Lung (tissue), 12 donors: ENCODE results near the gene GUCY2D. TPM values are rescaled to one million over a fixed set of nuclear protein-coding genes. Genes with fewer than 3 reads are reported as not detected.

Source experiments
- ATAC-seq: fragments of 200-7000 bp; cut with Tn5 transposase; one replicate; pipeline ENCODE4 v1.9.1; 2020; ENCODE audit warnings: moderate number of reproducible peaks; ENCODE audit not compliant: insufficient read depth, low FRiP score
- DNase-seq, 3 donors: peaks; one replicate each; pipeline ENCODE4 v3.0.0-alpha.2; 2013 to 2017
- H3K27ac ChIP-seq, 2 donors: one replicate each; pipeline ENCODE4 v1.5.1; 2013; ENCODE audit warnings: mild to moderate bottlenecking in 2 of 2, moderate library complexity in 2 of 2, control low read depth in 1 of 2, inconsistent platforms in 1 of 2, low read depth in 1 of 2, low read length in 1 of 2
- H3K27me3 ChIP-seq, 3 donors: one replicate each; pipeline ENCODE4 v1.5.1; 2013; ENCODE audit warnings: low read length in 2 of 3; ENCODE audit not compliant: control insufficient read depth in 3 of 3, insufficient read depth in 3 of 3
- H3K36me3 ChIP-seq, 4 donors: one replicate each; pipeline ENCODE4 v1.5.1; 2013; ENCODE audit warnings: low read length in 4 of 4, mild to moderate bottlenecking in 1 of 4, moderate library complexity in 1 of 4; ENCODE audit not compliant: control insufficient read depth in 4 of 4, insufficient read depth in 4 of 4
- H3K4me1 ChIP-seq, 5 donors: one replicate each; pipeline ENCODE4 v1.5.1; 2013; ENCODE audit warnings: low read length in 5 of 5, mild to moderate bottlenecking in 2 of 5, moderate library complexity in 1 of 5; ENCODE audit not compliant: control insufficient read depth in 5 of 5, insufficient read depth in 5 of 5
- H3K4me3 ChIP-seq: one replicate; pipeline ENCODE4 v1.5.1; 2013; ENCODE audit warnings: mild to moderate bottlenecking, control low read depth, moderate library complexity
- H3K9ac ChIP-seq, 2 donors: one replicate each; pipeline ENCODE4 v1.5.1; 2013; ENCODE audit warnings: low read length in 2 of 2, control low read depth in 1 of 2; ENCODE audit not compliant: insufficient read depth in 1 of 2
- H3K9me3 ChIP-seq, 4 donors: one replicate each; pipeline ENCODE4 v1.5.1; 2013; ENCODE audit warnings: low read length in 3 of 4, mild to moderate bottlenecking in 1 of 4, moderate library complexity in 1 of 4; ENCODE audit not compliant: control insufficient read depth in 4 of 4, insufficient read depth in 3 of 4
- WGBS, 2 donors: extraction: QIAGEN DNeasy Blood & Tissue Kit; methylation state at CpG; one replicate each; pipeline ENCODE4 v1.1.7; 2013; 5-methylcytosine and 5-hydroxymethylcytosine counted together
- polyA plus RNA-seq, 2 donors: library from polyadenylated mRNA; stranded (reverse); fragments of 200-250 nt; gene quantifications; one replicate each; pipeline ENCODE4 v1.2.1, GENCODE V29; 2013
- total RNA-seq, 2 donors: library from RNA; depleted of rRNA in 1 of 2; stranded (reverse); fragments of >200 nt in 1 of 2; gene quantifications; one replicate each; pipeline ENCODE4 v1.2.1, GENCODE V29; 2014 to 2021
- TF ChIP-seq, protein P1 (sequence below): IDR thresholded peaks from 2 replicates; pipeline ENCODE4 v1.5.1; 2012; ENCODE audit warnings: mild to moderate bottlenecking; ENCODE audit errors: control extremely low read depth, extremely low read depth
- donor health status: control.
- donor health status: control.
- donor health status: Bipolar disorder and iron deficiency.
- donor health status: healthy.
- donor health status: DM: yes; HTN: yes; CAD: no.

GUCY2D gene
- total and polyA plus RNA-seq, 4 donors, result 0.20 to 1.8 (median 0.39) TPM

DNA sequence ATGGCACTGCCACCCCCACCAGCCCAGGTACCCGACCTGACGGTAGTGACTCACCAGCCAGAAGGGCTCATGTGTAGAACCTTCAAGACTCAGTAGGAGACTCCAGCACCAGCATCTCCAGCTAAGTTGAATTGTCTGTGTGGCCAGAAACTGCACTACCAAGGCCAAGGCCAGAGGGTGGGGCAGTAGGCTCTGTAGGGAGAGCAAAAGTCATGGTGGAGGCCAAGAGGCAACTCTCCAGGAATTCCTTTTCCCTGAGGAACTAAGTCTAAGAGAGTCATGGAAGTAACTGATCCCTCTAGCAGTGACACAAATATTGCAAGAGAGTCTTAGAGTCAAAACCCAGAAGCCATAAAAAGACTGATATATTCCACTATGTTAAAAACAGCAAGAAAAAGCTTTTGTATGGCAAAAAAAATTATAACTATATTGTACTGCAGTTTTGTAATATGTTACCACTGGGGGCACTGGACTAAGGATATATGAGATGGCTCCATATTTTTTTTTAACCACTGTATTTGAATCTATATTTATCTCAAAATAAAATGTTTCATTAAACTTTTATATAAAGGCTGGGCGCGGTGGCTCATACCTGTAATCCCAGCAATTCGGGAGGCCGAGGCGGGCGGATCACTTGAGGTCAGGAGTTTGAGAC lies 30.2 kb upstream of the GUCY2D start:
- 94 to 98% methylated on average over 8 of the region's 8 CpGs for WGBS, 2 donors
- no peak overlapping the region for H3K27ac ChIP-seq
- H3K36me3 ChIP-seq, result no peaks in the 10 kb centered on the region
- H3K4me3 ChIP-seq, result no peak overlapping the region
- peaks cover 0 to 9% (median 4%) of the 10 kb centered on the region in 4 donors for H3K9me3 ChIP-seq
- TF ChIP-seq, protein P1, sequence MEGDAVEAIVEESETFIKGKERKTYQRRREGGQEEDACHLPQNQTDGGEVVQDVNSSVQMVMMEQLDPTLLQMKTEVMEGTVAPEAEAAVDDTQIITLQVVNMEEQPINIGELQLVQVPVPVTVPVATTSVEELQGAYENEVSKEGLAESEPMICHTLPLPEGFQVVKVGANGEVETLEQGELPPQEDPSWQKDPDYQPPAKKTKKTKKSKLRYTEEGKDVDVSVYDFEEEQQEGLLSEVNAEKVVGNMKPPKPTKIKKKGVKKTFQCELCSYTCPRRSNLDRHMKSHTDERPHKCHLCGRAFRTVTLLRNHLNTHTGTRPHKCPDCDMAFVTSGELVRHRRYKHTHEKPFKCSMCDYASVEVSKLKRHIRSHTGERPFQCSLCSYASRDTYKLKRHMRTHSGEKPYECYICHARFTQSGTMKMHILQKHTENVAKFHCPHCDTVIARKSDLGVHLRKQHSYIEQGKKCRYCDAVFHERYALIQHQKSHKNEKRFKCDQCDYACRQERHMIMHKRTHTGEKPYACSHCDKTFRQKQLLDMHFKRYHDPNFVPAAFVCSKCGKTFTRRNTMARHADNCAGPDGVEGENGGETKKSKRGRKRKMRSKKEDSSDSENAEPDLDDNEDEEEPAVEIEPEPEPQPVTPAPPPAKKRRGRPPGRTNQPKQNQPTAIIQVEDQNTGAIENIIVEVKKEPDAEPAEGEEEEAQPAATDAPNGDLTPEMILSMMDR, result no peak
- H3K9ac ChIP-seq, result no peak overlapping the region
- ATAC-seq, result no peak
- no peaks in the 10 kb centered on the region for H3K27me3 ChIP-seq
- peaks cover 0 to 4% (median 0%) of the 10 kb centered on the region in 5 donors for H3K4me1 ChIP-seq
- no peak for DNase-seq

DNA sequence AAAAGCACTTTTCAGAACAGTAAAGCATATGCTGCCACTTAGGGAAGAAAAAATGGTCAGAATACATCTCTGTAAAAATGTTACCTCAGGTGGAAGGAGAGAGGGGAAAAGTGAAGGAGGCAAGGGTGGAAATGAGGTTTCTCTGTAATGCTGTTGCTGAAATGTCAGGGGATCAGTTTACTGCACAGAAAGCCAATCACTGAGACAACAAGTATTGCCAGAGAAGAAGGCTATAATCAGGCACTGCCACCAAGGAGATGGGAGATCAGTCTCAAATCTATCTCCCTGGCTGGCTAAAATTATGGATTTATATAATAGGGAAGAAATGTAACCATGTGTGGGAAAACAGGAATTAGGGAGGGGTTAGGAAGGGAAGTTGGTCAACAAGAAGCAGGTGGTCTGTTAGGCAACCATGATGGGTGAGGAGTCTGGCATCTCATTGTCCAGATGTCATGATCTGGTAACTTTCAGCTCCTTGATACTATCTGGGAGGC lies 27.7 kb upstream of the GUCY2D start:
- Histone ChIP-seq H3K36me3 (no peaks in the 10 kb centered on the region), H3K9me3 (peaks cover 0 to 9% (median 4%) of the 10 kb centered on the region in 4 donors), H3K4me3 (no peak overlapping the region), H3K9ac (no peak overlapping the region), H3K27ac (no peak overlapping the region), H3K27me3 (no peaks in the 10 kb centered on the region), H3K4me1 (peaks cover 0 to 5% (median 0%) of the 10 kb centered on the region in 5 donors)
- TF ChIP-seq, protein P1, result no peak
- no peak for ATAC-seq
- no peak for DNase-seq

DNA sequence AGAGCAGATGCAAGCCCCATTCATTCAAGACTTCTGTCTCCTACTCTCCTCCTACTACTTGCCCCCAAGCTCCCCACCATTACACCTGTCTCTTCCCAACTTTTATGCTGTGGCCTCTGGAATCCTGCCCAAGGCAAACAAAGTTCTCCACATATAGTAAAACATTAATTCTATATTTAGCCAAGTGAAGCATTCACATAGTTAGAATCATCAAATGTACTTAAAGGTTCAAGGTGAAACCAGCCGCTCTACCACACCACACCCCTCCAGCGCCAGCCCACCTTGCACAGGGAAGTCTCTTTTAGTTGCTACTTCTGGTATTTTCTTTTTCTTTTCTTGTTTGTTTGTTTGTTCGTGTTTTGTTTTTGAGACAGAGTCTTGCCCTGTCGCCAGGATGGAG lies 25.4 kb upstream of the GUCY2D start:
- Histone ChIP-seq H3K27ac (no peak overlapping the region), H3K36me3 (no peaks in the 10 kb centered on the region), H3K4me3 (no peak overlapping the region), H3K4me1 (peaks cover 0 to 5% (median 0%) of the 10 kb centered on the region in 5 donors), H3K27me3 (no peaks in the 10 kb centered on the region), H3K9me3 (peaks cover 0 to 9% (median 4%) of the 10 kb centered on the region in 4 donors), H3K9ac (no peak overlapping the region)
- ATAC-seq, result no peak
- WGBS, 2 donors, result 83 to 85% methylated on average over 4 of the region's 4 CpGs
- TF ChIP-seq, protein P1, result no peak
- DNase-seq, result peak in 1 of 3 donors; percentile 17
